GM15510 (cell line): Measurements from ENCODE around the gene TLX3.

Experiments
- POLR2A ChIP-seq: IDR thresholded peaks from 3 replicates; pipeline ENCODE4 v1.6.1; 2011; ENCODE audit warnings: borderline replicate concordance; ENCODE audit not compliant: insufficient read length; ENCODE audit errors: extremely low read depth

The TLX3 gene

GRCh38 chr5:171291371-171291770 is 17.7 kb upstream of the TLX3 start:
- TF ChIP-seq POLR2A = no peak

- TF ChIP-seq POLR2A = no peak
Measured at GRCh38 chr5:171295299-171295698, 13.7 kb upstream of the TLX3 start.

DNA sequence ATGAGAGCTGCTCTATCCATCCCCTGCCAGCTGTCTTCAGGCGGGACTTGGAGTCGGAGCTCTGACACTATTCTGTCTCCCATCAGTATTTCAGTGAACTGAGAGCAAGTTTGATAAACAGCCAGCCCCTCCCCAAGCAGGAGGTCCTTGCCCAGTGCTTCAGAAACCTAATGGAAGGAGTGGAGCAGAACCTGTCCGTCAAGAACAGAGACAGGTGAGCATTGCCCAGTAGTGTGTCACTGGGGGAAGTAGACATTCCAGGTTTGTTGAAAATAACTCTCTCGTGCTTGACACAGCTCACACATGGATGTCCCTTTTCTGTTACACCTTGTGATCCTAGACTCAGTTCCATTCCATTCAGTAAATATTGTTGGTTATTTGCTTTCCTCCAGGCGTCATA is 13.2 kb upstream of the TLX3 start:
- TF ChIP-seq POLR2A = no peak

GRCh38 chr5:171299228-171299627 is 9.8 kb upstream of the TLX3 start:
- TF ChIP-seq POLR2A = no peak

- TF ChIP-seq POLR2A = no peak
Measured at GRCh38 chr5:171299851-171300250, 9.2 kb upstream of the TLX3 start.

- no peak for TF ChIP-seq POLR2A
Measured at GRCh38 chr5:171300358-171300757, 8.7 kb upstream of the TLX3 start.

- TF ChIP-seq POLR2A = no peak
Measured at GRCh38 chr5:171306166-171306565, 2.9 kb upstream of the TLX3 start.

DNA sequence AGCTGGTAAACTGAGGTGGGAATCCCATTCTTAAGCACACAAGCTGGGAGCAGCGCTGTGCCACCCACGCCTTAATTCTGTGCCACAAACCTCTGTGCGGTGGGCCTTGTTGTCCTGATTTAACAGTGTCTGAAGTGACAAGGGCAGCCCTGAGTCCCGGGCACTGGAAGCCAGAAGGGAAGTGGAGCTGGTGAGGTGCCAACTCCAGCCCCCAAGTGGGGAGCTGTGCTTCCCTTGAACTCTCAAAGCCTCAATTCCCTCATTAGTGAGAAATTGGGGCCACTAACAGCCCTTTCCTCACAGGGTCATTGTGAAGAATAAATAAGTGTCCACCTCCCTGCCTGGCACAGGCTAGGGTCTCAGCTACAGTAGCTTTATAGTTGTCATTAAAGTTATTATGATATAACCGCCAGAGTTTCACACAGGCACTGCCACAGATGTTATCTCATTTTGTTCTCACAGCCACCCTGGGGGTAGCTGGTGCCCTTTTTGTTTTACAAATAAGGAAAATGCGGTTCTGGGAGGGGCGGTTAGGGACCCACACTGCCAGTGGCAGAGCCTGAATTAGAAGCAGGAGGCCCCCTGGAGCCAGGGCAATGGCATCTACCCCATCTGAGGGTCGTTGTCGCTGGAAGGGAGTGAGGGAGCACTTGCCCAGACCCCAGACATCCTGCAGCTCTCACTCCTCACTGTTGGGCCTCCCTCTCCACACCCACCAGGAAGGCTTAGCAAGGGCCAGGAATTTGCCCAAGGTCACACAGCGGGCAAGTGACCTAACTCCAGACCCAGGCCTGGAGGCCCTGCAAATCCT is 2.1 kb upstream of the TLX3 start:
- no peak for TF ChIP-seq POLR2A

DNA sequence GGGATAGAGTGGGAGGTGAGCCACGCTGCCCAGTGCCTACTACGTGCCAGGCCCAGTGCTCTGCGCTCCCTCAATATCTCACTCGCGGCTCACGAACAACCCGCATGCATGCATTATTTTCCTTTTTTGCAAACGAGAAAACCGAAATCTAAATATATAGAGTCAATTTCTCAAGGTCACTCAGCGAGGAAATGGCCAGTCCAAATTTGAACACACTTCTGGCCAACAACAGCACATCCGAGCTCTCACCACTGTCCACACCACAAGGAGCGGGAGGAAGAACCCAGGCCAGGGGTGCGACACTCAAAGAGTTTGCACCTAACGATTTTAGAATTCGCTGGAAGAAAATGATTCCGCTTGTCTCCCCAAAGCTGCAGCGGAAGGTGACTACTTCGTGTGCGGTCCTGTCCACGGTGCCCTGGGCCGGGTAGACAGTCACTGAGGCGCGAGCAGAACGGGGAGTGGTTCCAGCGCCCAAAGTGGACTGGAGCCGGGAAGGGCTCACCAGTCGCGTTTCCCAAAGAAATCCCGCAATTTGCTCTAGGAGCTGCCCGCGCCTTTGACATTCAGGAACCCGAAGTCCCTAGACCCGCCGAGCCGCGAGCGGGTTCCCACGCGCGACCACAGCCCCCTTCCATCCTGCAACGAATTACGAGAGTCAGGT is 1.1 kb upstream of the TLX3 start:
- TF ChIP-seq POLR2A = no peak

- TF ChIP-seq POLR2A = no peak
Measured at GRCh38 chr5:171309276-171310211, 496 bp downstream of the TLX3 start.

GRCh38 chr5:171310212-171310818 is 1.3 kb downstream of the TLX3 start:
- no peak for TF ChIP-seq POLR2A

- no peak for TF ChIP-seq POLR2A
Measured at GRCh38 chr5:171310819-171311321, 1.8 kb downstream of the TLX3 start.

DNA sequence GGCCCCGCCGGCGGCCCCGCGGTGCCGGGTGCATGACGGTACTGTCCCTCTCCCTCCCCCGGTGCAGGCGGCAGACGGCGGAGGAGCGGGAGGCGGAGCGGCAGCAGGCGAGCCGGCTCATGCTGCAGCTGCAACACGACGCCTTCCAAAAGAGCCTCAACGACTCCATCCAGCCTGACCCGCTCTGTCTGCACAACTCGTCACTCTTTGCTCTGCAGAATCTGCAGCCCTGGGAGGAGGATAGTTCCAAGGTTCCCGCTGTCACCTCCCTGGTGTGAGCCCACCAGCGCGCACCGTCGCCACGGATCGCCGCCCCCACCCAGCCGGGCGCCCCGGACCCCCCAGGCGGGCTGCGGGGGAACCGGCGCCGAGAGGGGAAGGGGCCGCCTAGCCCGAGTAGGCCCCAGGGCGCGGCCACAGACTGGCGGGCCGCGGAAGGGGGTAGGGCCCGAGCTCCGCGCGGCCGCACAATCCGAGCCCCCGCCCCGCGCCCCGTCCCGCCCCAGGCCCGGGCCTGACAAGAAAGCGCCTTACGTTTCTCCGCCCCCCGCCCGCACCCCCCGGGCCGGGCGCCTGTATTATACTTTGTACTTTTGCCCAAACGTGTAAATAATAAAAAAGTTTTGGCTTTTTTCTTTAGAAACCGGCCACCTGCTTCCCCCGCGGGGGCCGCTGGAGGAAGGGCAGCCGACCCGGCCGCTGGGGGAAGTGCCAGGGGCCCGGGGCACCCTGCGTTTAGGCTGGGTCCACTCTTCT is 2.5 kb downstream of the TLX3 start:
- no peak for TF ChIP-seq POLR2A

DNA sequence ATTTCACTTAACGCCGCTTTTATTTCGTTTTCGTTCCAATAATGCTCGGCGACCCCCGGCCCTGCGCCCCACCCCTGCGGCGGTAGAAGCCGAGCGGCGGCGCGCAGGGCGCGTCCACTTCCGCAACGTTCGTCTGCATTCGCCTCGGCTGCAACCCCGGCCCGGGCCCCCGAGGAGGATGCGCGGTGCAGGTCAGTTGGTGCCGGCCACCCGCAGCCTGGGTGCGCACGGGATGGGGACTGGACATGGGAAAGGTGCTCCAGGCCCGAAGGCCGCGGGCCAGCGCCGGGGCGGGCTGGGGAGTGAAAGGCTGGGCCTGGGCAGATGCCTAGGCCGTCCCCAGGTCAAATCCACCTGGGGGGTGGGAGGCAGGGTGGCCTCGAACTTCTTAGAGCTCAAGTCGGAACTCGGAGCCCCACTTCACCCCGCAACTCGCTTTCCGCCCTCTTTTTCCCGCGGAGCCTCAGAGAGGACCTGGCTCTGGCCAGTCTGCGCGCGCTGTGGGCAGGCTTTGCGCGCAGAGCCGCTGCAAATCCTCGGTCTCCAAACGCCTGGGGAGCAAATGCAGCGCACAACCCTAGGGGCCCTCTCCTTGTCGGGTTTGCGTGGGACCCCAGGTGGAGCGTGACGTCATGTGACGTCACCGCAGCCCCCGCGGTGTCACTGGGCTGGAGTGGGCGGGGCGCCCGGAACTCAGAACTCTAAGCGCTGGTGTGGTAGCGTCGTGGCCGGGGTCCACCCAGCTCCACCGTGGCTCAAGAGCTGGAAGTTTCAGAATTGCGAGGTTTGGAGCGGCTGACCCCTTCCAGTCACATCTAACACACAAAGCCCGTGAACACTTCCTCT is 3.3 kb downstream of the TLX3 start:
- no peak for TF ChIP-seq POLR2A
